Epithelial cell of esophagus (primary cell): ENCODE data around the gene S1PR3.
A peak's percentile ranks its signal among the peaks of the same experiment; 100 is the strongest.

Experiments used
- DNase-seq: peaks from one replicate; pipeline ENCODE4 v3.0.0; 2010; ENCODE audit warnings: low read depth
- H3K4me3 ChIP-seq: 2 replicates; pipeline ENCODE4 v1.5.1; 2011; ENCODE audit warnings: mild to moderate bottlenecking, low read length, control low read depth
- TF ChIP-seq, protein P1 (sequence below): IDR thresholded peaks from 2 replicates; pipeline ENCODE4 v1.5.1; 2011; ENCODE audit warnings: low read depth, mild to moderate bottlenecking, low read length, control low read depth, inconsistent platforms; ENCODE audit not compliant: insufficient read depth; ENCODE audit errors: missing control alignments

S1PR3 gene

DNA sequence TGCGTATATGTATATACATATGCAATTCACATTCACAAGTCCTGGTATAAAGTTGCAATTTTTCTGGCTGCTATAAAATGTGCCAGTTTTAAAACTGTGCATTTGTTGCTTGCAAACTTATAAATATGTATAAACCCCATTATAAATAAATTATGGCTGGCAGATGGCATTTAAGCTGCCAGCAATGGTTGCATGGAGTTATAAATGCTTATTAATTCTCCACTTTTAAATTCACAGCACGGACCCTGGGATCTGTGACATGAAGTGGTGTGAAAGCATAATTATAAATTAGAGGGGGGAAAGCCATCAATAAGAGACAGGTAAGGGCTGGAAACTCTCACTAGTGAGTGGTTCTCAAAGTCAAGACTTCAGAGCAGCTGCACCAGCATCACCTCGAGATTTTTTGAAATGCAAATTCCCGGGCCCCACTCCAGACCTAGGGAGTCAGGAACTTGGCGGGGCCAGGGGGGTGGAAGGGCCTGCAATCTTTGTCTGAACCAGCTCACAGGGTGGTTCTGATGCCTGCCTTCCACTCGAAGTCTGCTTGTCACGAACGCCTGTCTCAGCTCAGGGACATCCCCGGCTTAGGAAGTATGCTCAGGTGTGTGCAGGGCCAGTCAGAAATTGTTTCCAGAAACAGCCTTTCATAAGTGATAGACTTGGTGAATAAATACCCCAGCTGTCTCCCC, 16.9 kb downstream of the S1PR3 start:
- H3K4me3 ChIP-seq = no peak overlapping the region
- no peak for DNase-seq

GRCh38 chr9:89008744-89009545, 17.7 kb downstream of the S1PR3 start:
- no peak overlapping the region for H3K4me3 ChIP-seq
- no peak for DNase-seq
- TF ChIP-seq, protein P1, sequence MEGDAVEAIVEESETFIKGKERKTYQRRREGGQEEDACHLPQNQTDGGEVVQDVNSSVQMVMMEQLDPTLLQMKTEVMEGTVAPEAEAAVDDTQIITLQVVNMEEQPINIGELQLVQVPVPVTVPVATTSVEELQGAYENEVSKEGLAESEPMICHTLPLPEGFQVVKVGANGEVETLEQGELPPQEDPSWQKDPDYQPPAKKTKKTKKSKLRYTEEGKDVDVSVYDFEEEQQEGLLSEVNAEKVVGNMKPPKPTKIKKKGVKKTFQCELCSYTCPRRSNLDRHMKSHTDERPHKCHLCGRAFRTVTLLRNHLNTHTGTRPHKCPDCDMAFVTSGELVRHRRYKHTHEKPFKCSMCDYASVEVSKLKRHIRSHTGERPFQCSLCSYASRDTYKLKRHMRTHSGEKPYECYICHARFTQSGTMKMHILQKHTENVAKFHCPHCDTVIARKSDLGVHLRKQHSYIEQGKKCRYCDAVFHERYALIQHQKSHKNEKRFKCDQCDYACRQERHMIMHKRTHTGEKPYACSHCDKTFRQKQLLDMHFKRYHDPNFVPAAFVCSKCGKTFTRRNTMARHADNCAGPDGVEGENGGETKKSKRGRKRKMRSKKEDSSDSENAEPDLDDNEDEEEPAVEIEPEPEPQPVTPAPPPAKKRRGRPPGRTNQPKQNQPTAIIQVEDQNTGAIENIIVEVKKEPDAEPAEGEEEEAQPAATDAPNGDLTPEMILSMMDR = no peak

More for the DNA sequence above, 16.9 kb downstream of the S1PR3 start:
- TF ChIP-seq, protein P1 = no peak

DNA sequence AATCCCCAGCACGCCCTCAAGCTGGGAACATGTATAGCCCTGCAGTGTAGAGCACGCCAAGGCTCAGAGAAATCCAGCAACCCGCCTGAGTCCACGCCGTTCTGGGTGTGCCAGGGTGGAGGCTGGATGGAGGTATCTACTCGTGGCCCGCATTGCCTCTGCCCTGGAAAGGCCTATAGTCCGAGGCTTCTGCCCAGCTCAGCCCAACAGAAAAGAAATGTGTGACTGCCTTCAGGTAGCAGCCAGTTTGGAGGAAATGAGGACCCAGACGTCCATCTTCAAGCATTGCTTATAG, 18.2 kb downstream of the S1PR3 start:
- TF ChIP-seq, protein P1 = no peak
- H3K4me3 ChIP-seq = no peak overlapping the region
- no peak for DNase-seq

- DNase-seq = no peak
- H3K4me3 ChIP-seq = no peak overlapping the region
- TF ChIP-seq, protein P1 = no peak
These were observed 18.8 kb downstream of the S1PR3 start for GRCh38 chr9:89010056-89010455.

- no peak overlapping the region for H3K4me3 ChIP-seq
- TF ChIP-seq, protein P1 = no peak
These were observed 19.4 kb downstream of the S1PR3 start for GRCh38 chr9:89010526-89011111.

GRCh38 chr9:89011683-89012082, 20.4 kb downstream of the S1PR3 start:
- H3K4me3 ChIP-seq = no peak overlapping the region
- peak; percentile 33 for DNase-seq

More at GRCh38 chr9:89010526-89011111, 19.4 kb downstream of the S1PR3 start:
- DNase-seq = no peak

More at GRCh38 chr9:89011683-89012082, 20.4 kb downstream of the S1PR3 start:
- TF ChIP-seq, protein P1 = no peak
